Transverse colon (tissue), 4 donors: Measurements from ENCODE around the gene RNU5B-1. TPM values are rescaled to one million over a fixed set of nuclear protein-coding genes. Genes with fewer than 3 reads are reported as not detected.

Source experiments
- DNase-seq: peaks from one replicate; pipeline ENCODE4 v3.0.0-alpha.2; 2019
- H3K27ac ChIP-seq, 4 donors: fragments of 200-600 bp; sonication (generic); 2 replicates each; pipeline ENCODE4 v1.5.1; 2016 to 2018; ENCODE audit warnings: inconsistent platforms in 4 of 4
- H3K27me3 ChIP-seq: fragments of 200-600 bp; sonication (generic); 2 replicates; pipeline ENCODE4 v1.5.1; 2017; ENCODE audit warnings: inconsistent platforms
- H3K36me3 ChIP-seq, 4 donors: fragments of 200-600 bp; sonication (generic); 2 replicates each; pipeline ENCODE4 v1.5.1; 2017 to 2019; ENCODE audit warnings: inconsistent platforms in 4 of 4
- H3K4me1 ChIP-seq, 4 donors: fragments of 200-600 bp; sonication (generic); 2 replicates each; pipeline ENCODE4 v1.5.1; 2017 to 2020; ENCODE audit warnings: inconsistent platforms in 4 of 4
- H3K4me3 ChIP-seq, 4 donors: fragments of 200-600 bp; sonication (generic); 1 replicate in 1 of 4; 2 replicates in 3 of 4; pipeline versions ENCODE4 v1.5.1 to v1.6.1; 2017 to 2019; ENCODE audit warnings: inconsistent platforms in 4 of 4
- H3K9me3 ChIP-seq, 2 donors: fragments of 200-600 bp; sonication (generic); 2 replicates each; pipeline ENCODE4 v1.5.1; 2017 to 2019; ENCODE audit warnings: inconsistent platforms in 2 of 2
- EP300 ChIP-seq: sonication (generic); formaldehyde crosslinking; IDR thresholded peaks from one replicate; pipeline ENCODE4 v1.6.1; 2017; ENCODE audit warnings: antibody characterized with exemption, low read depth
- POLR2A ChIP-seq: fragments of 450-650 bp; IDR thresholded peaks from one replicate; pipeline ENCODE4 v1.6.1; 2016; ENCODE audit warnings: antibody characterized with exemption, mild to moderate bottlenecking, moderate library complexity
- POLR2AphosphoS5 ChIP-seq, 3 donors: sonication (generic); formaldehyde crosslinking; IDR thresholded peaks; one replicate each; pipeline ENCODE4 v1.6.1; 2016; ENCODE audit warnings: antibody characterized with exemption in 3 of 3
- WGBS, 2 donors: methylation state at CpG; one replicate each; pipeline ENCODE4 v1.1.5; 2018; ENCODE audit warnings: low coverage in 1 of 2; 5-methylcytosine and 5-hydroxymethylcytosine counted together
- in situ Hi-C, 4 donors: fragments of 200-750 bp; cut with MboI; loops; one replicate each; pipeline versions ENCODE4 v1.15.0 to v1.15.1; 2017; ENCODE audit warnings: low sequenced_read_pairs in 3 of 4, low pct_ligation_motif_present in 1 of 4, low pct_unique_long_range_greater_than_20kb in 1 of 4
- intact Hi-C: fragments of 100-400 bp; cut with DNase I; formaldehyde crosslinking; loops from one replicate; pipeline ENCODE4 v1.15.1; 2023; ENCODE audit warnings: low total_unique reads
- total RNA-seq, 4 donors: library from RNA; depleted of rRNA; stranded (reverse); fragments of >200 nt; gene quantifications; one replicate each; pipeline ENCODE4 v1.1.0, GENCODE V29; 2016
- TF ChIP-seq, protein P1 (sequence below), 5 experiments: fragments of 200-600 bp in 3 of 5; fragments of 450-650 bp in 2 of 5; sonication (generic) in 3 of 5; IDR thresholded peaks; 1 replicate in 2 of 5; 2 replicates in 3 of 5; pipeline ENCODE4 v1.5.1; 2016 to 2017; ENCODE audit warnings: antibody characterized with exemption in 5 of 5, inconsistent platforms in 3 of 5, mild to moderate bottlenecking in 2 of 5, moderate library complexity in 1 of 5

The RNU5B-1 gene
- total RNA-seq, 4 donors from 2014 or later = not detected

- Histone ChIP-seq H3K27me3 (no peaks in the 10 kb centered on the region), H3K27ac (no peak overlapping the region), H3K36me3 (no peaks in the 10 kb centered on the region), H3K4me3 (no peak overlapping the region), H3K4me1 (peaks cover 0 to 15% (median 4%) of the 10 kb centered on the region in 4 donors), H3K9me3 (no peaks in the 10 kb centered on the region)
- in situ Hi-C loops = no loop called here
- no peak for DNase-seq
- TF ChIP-seq POLR2AphosphoS5 (IDR thresholded peaks at IDR 0.05) (no peak), POLR2A (no peak), EP300 (no peak)
- TF ChIP-seq, protein P1, sequence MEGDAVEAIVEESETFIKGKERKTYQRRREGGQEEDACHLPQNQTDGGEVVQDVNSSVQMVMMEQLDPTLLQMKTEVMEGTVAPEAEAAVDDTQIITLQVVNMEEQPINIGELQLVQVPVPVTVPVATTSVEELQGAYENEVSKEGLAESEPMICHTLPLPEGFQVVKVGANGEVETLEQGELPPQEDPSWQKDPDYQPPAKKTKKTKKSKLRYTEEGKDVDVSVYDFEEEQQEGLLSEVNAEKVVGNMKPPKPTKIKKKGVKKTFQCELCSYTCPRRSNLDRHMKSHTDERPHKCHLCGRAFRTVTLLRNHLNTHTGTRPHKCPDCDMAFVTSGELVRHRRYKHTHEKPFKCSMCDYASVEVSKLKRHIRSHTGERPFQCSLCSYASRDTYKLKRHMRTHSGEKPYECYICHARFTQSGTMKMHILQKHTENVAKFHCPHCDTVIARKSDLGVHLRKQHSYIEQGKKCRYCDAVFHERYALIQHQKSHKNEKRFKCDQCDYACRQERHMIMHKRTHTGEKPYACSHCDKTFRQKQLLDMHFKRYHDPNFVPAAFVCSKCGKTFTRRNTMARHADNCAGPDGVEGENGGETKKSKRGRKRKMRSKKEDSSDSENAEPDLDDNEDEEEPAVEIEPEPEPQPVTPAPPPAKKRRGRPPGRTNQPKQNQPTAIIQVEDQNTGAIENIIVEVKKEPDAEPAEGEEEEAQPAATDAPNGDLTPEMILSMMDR (IDR thresholded peaks at IDR 0.05) = no peak
- intact Hi-C loops = no loop called here
Observed at GRCh38 chr15:65306551-65306950, 2.1 kb downstream of the RNU5B-1 start.

- no peaks in the 10 kb centered on the region for H3K36me3 ChIP-seq
- peaks cover 0 to 15% (median 4%) of the 10 kb centered on the region in 4 donors for H3K4me1 ChIP-seq
- no peak overlapping the region for H3K4me3 ChIP-seq
- TF ChIP-seq POLR2A (no peak), EP300 (no peak), POLR2AphosphoS5 (IDR thresholded peaks at IDR 0.05) (no peak)
- TF ChIP-seq, protein P1 (IDR thresholded peaks at IDR 0.05) = no peak
- in situ Hi-C loops = no loop called here
- no peaks in the 10 kb centered on the region for H3K27me3 ChIP-seq
- no peaks in the 10 kb centered on the region for H3K9me3 ChIP-seq
- no peak for DNase-seq
- intact Hi-C loops = no loop called here
- H3K27ac ChIP-seq = no peak overlapping the region
- WGBS, 2 donors = 69% methylated on average over 6 of the region's 6 CpGs; no CpG with 5 or more reads in 1 of the 2 donors
Observed at GRCh38 chr15:65307978-65308377, 3.5 kb downstream of the RNU5B-1 start.

DNA sequence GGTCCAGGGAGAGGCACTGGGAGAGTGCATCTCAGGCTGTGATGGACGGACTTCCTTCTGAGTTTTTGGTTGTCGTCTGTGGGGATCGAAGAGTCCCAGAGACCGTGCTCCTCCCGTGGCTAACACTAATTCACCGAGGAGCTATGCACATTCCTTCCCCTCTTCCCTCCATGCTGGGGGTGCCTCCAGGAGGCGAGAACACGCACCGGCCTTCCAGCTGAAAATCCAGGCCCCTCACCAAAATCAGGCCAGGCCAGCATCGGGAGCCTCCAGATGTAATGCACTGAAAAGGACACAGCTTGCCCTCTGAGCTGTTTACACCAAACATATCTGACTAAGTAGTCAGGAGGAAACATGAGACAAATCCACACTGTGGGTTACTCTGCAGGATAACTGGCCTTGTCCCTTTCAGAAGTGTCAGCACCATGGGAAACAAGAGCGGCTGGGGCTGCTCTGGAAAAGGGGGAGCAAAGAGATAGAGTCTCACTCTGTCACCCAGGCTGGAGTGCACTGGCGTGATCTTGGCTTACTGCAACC lies 5.5 kb downstream of the RNU5B-1 start:
- in situ Hi-C loops (no loop called here), intact Hi-C loops (no loop called here)
- no peak for DNase-seq
- no peaks in the 10 kb centered on the region for H3K36me3 ChIP-seq
- 80% methylated on average over 12 of the region's 12 CpGs; no CpG with 5 or more reads in 1 of the 2 donors for WGBS, 2 donors
- no peak for TF ChIP-seq EP300
- TF ChIP-seq, protein P1 (IDR thresholded peaks at IDR 0.05) = no peak
- TF ChIP-seq POLR2A = no peak
- no peak for TF ChIP-seq POLR2AphosphoS5 (IDR thresholded peaks at IDR 0.05)
- H3K4me1 ChIP-seq = peaks cover 0 to 6% (median 3%) of the 10 kb centered on the region in 4 donors
- no peaks in the 10 kb centered on the region for H3K9me3 ChIP-seq
- no peaks in the 10 kb centered on the region for H3K27me3 ChIP-seq
- H3K4me3 ChIP-seq = no peak overlapping the region
- H3K27ac ChIP-seq = peak overlapping the region in 3 of 4 donors; percentile 17 to 40 (median 36)

DNA sequence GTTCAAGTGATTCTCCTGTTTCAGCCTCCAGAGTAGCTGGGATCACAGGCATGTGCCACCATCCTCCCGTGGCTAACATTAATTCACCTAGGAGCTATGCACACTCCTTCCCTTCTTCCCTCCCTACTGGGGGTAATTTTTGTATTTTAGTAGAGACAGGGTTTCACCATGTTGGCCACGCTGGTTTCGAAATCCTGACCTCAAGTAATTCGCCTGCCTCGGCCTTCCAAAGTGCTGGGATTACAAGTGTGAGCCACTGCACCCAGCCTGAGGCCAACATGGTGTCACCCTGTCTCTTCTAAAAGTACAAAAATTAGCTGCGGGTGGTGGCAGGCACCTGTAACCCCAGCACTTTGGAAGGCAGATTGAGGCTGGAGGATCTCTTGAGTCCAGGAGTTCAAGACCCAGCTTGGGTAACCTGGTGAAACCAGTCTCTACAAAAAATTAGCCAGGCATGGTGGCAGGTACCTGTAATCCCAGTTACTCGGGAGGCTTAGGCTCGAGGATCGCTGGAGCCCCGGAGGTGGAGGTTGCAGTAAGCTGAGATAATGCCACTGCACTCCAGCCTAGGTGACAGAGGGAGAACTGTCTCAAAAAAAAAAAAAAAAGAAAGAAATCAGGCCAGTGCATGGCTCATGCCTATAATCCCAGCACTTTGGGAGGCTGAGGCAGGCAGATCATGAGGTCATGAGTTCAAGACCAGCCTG lies 6.1 kb downstream of the RNU5B-1 start:
- intact Hi-C loops = no loop called here
- in situ Hi-C loops = no loop called here
- 77 to 93% methylated on average over 3 to 10 of the region's 10 CpGs for WGBS, 2 donors
- no peaks in the 10 kb centered on the region for H3K4me1 ChIP-seq
- H3K36me3 ChIP-seq = no peaks in the 10 kb centered on the region
- no peaks in the 10 kb centered on the region for H3K27me3 ChIP-seq
- H3K9me3 ChIP-seq = no peaks in the 10 kb centered on the region
- H3K27ac ChIP-seq = peak overlapping the region in 3 of 4 donors; percentile 17 to 40 (median 36)
- H3K4me3 ChIP-seq = no peak overlapping the region
- DNase-seq = no peak
- no peak for TF ChIP-seq POLR2A
- TF ChIP-seq POLR2AphosphoS5 (IDR thresholded peaks at IDR 0.05) = no peak
- TF ChIP-seq EP300 = no peak
- TF ChIP-seq, protein P1 (IDR thresholded peaks at IDR 0.05) = no peak
